GM10266 (cell line): ENCODE results near the gene HSD17B8.

Experiments used
- DNase-seq: peaks from one replicate; pipeline ENCODE4 v3.0.0; 2012; ENCODE audit errors: extremely low spot score
- CTCF ChIP-seq: IDR thresholded peaks from 2 replicates; pipeline ENCODE4 v1.5.1; 2012; ENCODE audit warnings: mild to moderate bottlenecking, low read depth; ENCODE audit not compliant: control insufficient read depth, insufficient read depth; ENCODE audit errors: missing control alignments

The HSD17B8 gene

GRCh38 chr6:33251395-33252012, 47.0 kb downstream of the HSD17B8 start:
- no peak for DNase-seq
- TF ChIP-seq CTCF, result peak; percentile 7

GRCh38 chr6:33252759-33253158, 48.3 kb downstream of the HSD17B8 start:
- no peak for DNase-seq
- no peak for TF ChIP-seq CTCF

- no peak for TF ChIP-seq CTCF
These were observed 50.1 kb downstream of the HSD17B8 start for GRCh38 chr6:33254591-33254990.

More at GRCh38 chr6:33254591-33254990, 50.1 kb downstream of the HSD17B8 start:
- no peak for DNase-seq
